Hematopoietic multipotent progenitor cell treated with erythropoietin and hydrocortisone succinate and interleukin-3 and kit ligand, for 15 days (in vitro differentiated cells): ENCODE results near the gene KLHL3.

Source experiments
- DNase-seq: peaks from one replicate; pipeline ENCODE4 v3.0.0-alpha.2; 2015; ENCODE audit warnings: low spot score

Gene KLHL3

GRCh38 chr5:137610598-137610997 is 125.3 kb downstream of the KLHL3 start:
- DNase-seq, result no peak

DNA sequence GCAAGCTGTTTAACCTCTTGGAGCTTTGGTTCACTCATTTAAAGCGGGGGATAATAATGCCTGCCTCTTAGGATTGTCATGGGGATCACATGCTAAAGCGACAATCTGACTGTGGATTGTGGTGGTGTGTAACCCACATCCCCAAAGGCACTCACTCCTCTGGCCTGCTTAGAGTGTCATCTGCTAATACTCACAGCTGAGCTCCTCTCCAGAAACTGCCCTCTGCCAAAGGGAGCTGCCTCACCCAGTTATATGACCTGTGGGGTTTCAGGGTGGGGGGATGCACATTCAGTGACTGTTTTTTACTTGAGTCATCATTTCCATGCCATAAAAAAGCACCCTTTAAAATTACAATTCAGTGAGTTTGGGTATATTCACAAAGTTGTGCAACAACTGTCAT is 126.8 kb downstream of the KLHL3 start:
- no peak for DNase-seq

GRCh38 chr5:137607771-137608170 is 128.1 kb downstream of the KLHL3 start:
- DNase-seq, result no peak

GRCh38 chr5:137606401-137606800 is 129.5 kb downstream of the KLHL3 start:
- DNase-seq, result no peak

DNA sequence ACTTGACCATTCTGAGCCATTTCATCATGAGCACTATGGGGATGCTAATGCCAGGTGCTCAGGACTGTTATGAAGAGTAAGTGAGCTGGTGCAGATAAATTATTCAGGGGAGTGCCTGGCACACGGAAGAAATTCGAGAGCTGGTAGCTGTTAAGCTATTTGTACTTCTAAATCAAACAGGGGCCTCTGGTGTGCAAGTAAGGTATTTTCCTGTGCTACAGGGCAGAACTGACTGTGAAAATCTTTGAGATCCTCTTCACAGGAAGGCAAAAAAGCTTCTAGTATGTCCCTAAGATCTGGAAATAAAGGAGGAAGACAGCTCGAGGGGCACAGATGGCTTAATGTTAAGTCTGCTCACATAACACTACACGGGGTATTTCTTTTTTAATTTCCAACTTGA is 130.5 kb downstream of the KLHL3 start:
- DNase-seq, result no peak

GRCh38 chr5:137604348-137605095 is 131.4 kb downstream of the KLHL3 start:
- no peak for DNase-seq

DNA sequence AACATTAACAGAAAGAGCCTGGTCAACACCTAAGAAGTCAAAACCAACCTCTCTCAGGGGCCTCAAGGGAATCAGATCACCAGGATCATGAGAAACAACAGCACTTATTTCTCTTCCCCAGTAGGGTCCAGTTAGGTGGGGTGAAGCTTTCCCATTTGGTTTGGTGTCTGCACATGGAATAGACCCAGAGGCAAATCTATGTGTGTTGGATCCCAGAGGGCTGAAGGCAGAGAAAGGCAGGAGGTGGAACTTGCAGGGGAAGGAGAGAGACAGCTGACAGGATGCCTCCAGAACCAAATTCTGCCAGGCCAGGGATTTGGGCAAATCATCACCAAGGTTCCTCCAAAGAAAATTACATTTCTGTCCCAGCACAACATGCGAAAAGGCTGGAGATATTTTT is 132.0 kb downstream of the KLHL3 start:
- DNase-seq, result no peak

DNA sequence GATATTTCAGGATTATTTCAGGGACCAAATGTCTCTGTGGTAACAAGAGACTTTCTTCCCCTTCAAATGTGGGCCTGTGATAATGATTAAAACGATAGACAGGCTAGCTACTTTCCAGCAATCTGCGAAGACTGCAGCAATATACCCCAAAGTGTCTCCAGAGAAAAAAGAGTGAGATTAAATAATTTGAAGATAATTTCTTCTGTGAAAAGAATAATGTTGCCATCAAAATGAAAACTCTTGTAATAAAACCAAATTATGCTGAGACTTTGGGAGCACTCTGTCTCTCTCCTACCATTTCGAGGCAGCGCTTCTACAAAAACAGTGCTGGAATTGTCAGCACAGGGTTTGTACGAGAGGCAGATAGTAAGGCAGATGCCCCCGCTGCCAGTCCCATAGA is 132.5 kb downstream of the KLHL3 start:
- no peak for DNase-seq

GRCh38 chr5:137602721-137603273 is 133.1 kb downstream of the KLHL3 start:
- DNase-seq, result no peak

DNA sequence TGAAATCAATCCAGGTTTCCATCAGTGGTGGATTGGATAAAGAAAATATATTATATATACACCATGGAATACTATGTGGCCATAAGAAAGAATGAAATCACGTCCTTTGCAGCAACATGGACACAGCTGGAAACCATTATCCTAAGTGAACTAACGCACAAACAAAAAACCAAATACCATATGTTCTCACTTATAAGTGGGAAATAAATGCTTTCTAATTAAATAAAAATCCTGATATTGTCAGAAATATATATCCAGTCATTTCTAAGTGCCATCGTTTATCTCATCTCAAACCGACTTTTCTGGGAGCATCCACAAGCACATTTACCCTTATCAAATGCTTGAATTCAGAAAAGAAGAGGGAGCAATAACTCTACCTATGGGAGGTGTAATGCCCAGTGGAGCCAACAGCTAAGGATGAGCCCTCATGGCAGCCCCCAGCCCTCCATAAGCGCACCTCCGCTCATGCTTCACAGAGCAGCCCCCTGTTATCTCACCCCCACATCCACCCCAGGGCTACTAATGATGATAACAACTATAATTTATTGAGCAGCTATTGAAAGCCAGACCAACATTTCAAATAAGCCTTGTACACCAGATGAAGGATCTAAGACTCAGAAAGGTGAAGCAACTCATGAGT is 135.0 kb downstream of the KLHL3 start:
- no peak for DNase-seq

GRCh38 chr5:137599457-137599856 is 136.4 kb downstream of the KLHL3 start:
- DNase-seq, result no peak

GRCh38 chr5:137598399-137598798 is 137.5 kb downstream of the KLHL3 start:
- DNase-seq, result no peak

- DNase-seq, result no peak
Observed at GRCh38 chr5:137596941-137597340, 138.9 kb downstream of the KLHL3 start.

DNA sequence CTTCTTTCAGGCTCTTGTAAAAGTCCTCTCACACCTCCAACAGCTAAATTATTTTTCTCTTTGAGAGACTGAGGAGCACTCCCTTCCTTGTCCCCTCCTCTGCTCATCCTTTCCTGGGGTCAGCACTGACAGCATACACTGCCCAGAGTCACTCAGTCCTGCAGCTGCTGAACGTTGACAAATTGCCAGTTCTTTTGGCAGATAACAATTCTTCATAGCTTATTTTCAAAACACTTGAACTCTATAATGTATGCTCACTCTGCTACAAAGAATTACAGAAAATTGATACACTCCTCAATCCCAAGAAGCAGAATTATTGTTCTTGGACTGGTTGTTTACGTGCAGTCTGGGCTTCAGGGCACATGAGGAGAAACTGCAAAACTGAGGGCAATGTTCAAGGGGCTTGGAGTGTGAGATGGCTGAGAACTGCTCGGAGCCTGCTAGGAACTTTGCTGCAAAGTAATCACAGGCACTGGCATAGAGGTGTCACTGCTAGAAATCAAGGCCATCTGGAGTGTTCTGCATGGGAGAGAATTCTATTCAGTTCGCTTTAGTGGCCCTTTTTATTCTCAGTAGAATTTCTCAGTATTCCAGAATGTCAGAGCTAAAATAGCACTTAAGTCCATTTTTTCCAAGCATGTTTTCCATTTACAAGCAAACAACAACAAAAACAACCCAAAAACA is 140.4 kb downstream of the KLHL3 start:
- DNase-seq, result no peak

GRCh38 chr5:137594717-137595116 is 141.2 kb downstream of the KLHL3 start:
- no peak for DNase-seq

GRCh38 chr5:137592317-137592716 is 143.6 kb downstream of the KLHL3 start:
- DNase-seq, result no peak

GRCh38 chr5:137589185-137589584 is 146.7 kb downstream of the KLHL3 start:
- no peak for DNase-seq

DNA sequence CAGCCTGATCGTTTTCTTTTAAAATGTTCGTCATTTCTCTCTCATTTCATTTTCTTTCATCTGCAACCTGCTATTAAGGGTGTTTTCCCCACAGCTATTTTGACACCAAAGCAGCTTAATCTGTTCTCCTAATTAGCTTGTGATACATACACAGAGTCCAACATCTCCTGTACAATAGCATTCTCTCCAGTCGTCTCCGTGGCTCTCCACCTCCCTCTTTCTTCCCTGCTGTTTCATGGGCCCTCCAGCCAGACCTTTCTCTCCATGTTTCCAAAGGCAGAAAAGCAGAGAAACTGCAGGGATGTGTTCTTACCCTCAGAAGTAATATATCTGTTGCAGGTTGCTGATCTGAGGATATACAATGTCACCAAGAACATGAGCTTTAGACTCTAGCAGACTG is 148.0 kb downstream of the KLHL3 start:
- no peak for DNase-seq

- DNase-seq, result no peak
Observed at GRCh38 chr5:137584262-137584661, 151.6 kb downstream of the KLHL3 start.

DNA sequence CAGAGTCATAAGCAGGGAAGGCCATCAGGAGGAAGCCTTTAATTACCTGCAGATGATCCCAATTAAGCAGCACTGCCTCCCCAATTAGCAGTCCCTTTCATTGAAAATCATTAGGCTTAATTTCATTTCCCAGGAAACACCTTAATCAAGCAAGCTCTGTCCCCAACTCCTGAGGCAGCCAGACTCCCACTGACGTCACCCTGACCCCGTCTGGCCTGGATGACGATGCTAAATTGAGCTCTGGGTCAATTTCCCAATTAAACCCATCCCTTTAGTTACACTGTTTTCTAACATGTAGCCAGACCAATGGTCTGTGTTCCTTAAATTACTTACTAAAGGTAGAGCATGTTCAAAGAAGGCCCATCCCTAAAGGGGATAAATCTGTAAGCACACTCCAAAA is 152.8 kb downstream of the KLHL3 start:
- no peak for DNase-seq

- no peak for DNase-seq
Observed at GRCh38 chr5:137582218-137582617, 153.7 kb downstream of the KLHL3 start.

DNA sequence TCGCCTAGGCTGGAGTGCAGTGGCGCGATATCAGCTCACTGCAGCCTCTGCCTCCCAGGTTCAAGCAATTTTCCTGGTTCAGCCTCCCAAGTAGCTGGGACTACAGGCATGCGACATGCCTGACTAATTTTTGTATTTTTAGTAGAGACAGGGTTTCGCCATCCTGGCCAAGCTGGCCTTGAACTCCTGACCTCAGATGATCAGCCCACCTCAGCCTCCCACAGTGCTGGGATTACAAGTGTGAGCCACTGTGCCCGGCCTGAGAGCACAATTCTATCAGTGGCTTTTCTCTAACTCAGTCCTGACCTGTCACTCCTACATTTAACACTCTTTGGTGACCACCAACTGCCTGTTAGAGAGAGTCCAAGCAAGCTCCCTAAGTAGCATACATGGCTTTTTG is 154.1 kb downstream of the KLHL3 start:
- no peak for DNase-seq

DNA sequence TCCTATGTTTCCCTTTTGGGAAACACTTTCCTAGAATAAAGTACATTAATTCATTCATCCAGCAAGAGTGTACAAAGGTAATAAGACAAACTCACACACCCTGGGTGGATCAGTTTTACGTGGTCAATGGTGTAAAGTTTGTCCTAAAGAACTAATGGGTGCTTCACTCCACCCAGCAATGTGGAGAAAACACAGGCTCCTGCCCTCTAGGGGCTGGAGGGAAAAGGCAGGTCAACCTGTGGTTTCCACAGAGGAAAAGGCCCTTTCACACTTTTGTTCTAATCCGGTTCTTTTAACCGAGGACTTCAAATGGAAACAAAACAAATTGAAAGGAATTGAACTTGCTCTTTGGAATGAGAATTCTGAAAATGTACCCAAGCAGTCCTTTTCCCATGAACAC is 155.9 kb downstream of the KLHL3 start:
- no peak for DNase-seq
